Mesenchymal stem cell (in vitro differentiated cells and primary cell): ENCODE results near the gene PIAS4.
A peak's percentile ranks its signal among the peaks of the same experiment; 100 is the strongest.

ENCODE experiments used
- DNase-seq: peaks from one replicate; pipeline ENCODE4 v3.0.0-alpha.2; 2013
- H2AFZ ChIP-seq: one replicate; pipeline ENCODE4 v1.6.1; 2013; ENCODE audit warnings: low read depth, mild to moderate bottlenecking, control low read depth, inconsistent platforms, low read length, moderate library complexity
- H2AK5ac ChIP-seq: 2 replicates; pipeline ENCODE4 v1.6.1; 2013; ENCODE audit warnings: low read length, moderate library complexity, mild to moderate bottlenecking, inconsistent platforms; ENCODE audit not compliant: severe bottlenecking
- H2BK120ac ChIP-seq: one replicate; pipeline ENCODE4 v1.6.1; 2013; ENCODE audit warnings: low read depth, mild to moderate bottlenecking, inconsistent platforms, low read length, moderate library complexity
- H2BK12ac ChIP-seq, 2 experiments: one replicate each; pipeline ENCODE4 v1.6.1; 2013; ENCODE audit warnings: inconsistent platforms in 2 of 2, low read length in 2 of 2, mild to moderate bottlenecking in 2 of 2, moderate library complexity in 2 of 2, control low read depth in 1 of 2
- H2BK15ac ChIP-seq: one replicate; pipeline ENCODE4 v1.6.1; 2013; ENCODE audit warnings: mild to moderate bottlenecking, low read depth, inconsistent platforms; ENCODE audit not compliant: poor library complexity, severe bottlenecking
- H2BK5ac ChIP-seq: 2 replicates; pipeline ENCODE4 v1.6.1; 2013; ENCODE audit warnings: low read depth, mild to moderate bottlenecking, low read length, control low read depth, inconsistent platforms; ENCODE audit not compliant: poor library complexity, severe bottlenecking
- H3K14ac ChIP-seq, 2 experiments: one replicate each; pipeline ENCODE4 v1.6.1; 2013; ENCODE audit warnings: inconsistent platforms in 2 of 2, low read length in 2 of 2, control low read depth in 1 of 2, mild to moderate bottlenecking in 1 of 2, moderate library complexity in 1 of 2
- H3K18ac ChIP-seq, 2 experiments: one replicate each; pipeline ENCODE4 v1.6.1; 2013; ENCODE audit warnings: inconsistent platforms in 2 of 2, low read length in 2 of 2, control low read depth in 1 of 2, low read depth in 1 of 2, mild to moderate bottlenecking in 1 of 2
- H3K23ac ChIP-seq, 2 experiments: one replicate each; pipeline ENCODE4 v1.6.1; 2013; ENCODE audit warnings: inconsistent platforms in 2 of 2, low read length in 2 of 2, mild to moderate bottlenecking in 2 of 2, moderate library complexity in 2 of 2, control low read depth in 1 of 2
- H3K27ac ChIP-seq: 2 replicates; pipeline ENCODE4 v1.5.1; 2013; ENCODE audit warnings: mild to moderate bottlenecking, moderate library complexity, low read length, control low read depth, inconsistent platforms; ENCODE audit not compliant: poor library complexity, severe bottlenecking
- H3K27me3 ChIP-seq, 2 experiments: 2 replicates each; pipeline versions ENCODE4 v1.6.1 to v1.7.0; 2013; ENCODE audit warnings: low read length in 2 of 2, mild to moderate bottlenecking in 2 of 2, moderate library complexity in 2 of 2, control low read depth in 1 of 2, inconsistent platforms in 1 of 2; ENCODE audit not compliant: control insufficient read depth in 1 of 2, insufficient read depth in 1 of 2
- H3K36me3 ChIP-seq, 2 experiments: 2 replicates each; pipeline versions ENCODE4 v1.6.1 to v1.7.0; 2013; ENCODE audit warnings: low read length in 2 of 2, control low read depth in 1 of 2, inconsistent platforms in 1 of 2, low read depth in 1 of 2, mild to moderate bottlenecking in 1 of 2; ENCODE audit not compliant: insufficient read depth in 2 of 2, control insufficient read depth in 1 of 2
- H3K4ac ChIP-seq, 2 experiments: one replicate each; pipeline ENCODE4 v1.6.1; 2013; ENCODE audit warnings: inconsistent platforms in 2 of 2, low read length in 2 of 2, mild to moderate bottlenecking in 2 of 2, moderate library complexity in 2 of 2, control low read depth in 1 of 2, low read depth in 1 of 2
- H3K4me1 ChIP-seq: 2 replicates; pipeline ENCODE4 v1.6.1; 2013; ENCODE audit warnings: low read depth, low read length, control low read depth; ENCODE audit not compliant: control insufficient read depth, insufficient read depth
- H3K4me2 ChIP-seq: 2 replicates; pipeline ENCODE4 v1.6.1; 2013; ENCODE audit warnings: low read length, mild to moderate bottlenecking, inconsistent platforms; ENCODE audit not compliant: poor library complexity, severe bottlenecking
- H3K4me3 ChIP-seq, 2 experiments: 2 replicates each; pipeline versions ENCODE4 v1.5.1 to v1.7.0; 2013; ENCODE audit warnings: low read length in 2 of 2, mild to moderate bottlenecking in 2 of 2, control low read depth in 1 of 2, low read depth in 1 of 2; ENCODE audit not compliant: insufficient read depth in 1 of 2
- H3K79me1 ChIP-seq: replicated peaks from 2 replicates; pipeline ENCODE4 v1.6.1; 2013; ENCODE audit warnings: mild to moderate bottlenecking, control low read depth, low read length, inconsistent platforms; ENCODE audit not compliant: poor library complexity, severe bottlenecking
- H3K9ac ChIP-seq: 2 replicates; pipeline ENCODE4 v1.7.0; 2013; ENCODE audit warnings: mild to moderate bottlenecking, low read length, moderate library complexity
- H3K9me3 ChIP-seq: 2 replicates; pipeline ENCODE4 v1.7.0; 2013; ENCODE audit warnings: mild to moderate bottlenecking, low read length; ENCODE audit not compliant: control insufficient read depth
- H4K8ac ChIP-seq: one replicate; pipeline ENCODE4 v1.6.1; 2013; ENCODE audit warnings: inconsistent platforms, mild to moderate bottlenecking, low read length, moderate library complexity
- H4K91ac ChIP-seq: one replicate; pipeline ENCODE4 v1.6.1; 2013; ENCODE audit warnings: mild to moderate bottlenecking, low read length, inconsistent platforms
- WGBS: methylation state at CpG from one replicate; pipeline ENCODE4 v1.1.7; 2013; ENCODE audit warnings: mixed read lengths; 5-methylcytosine and 5-hydroxymethylcytosine counted together

Gene PIAS4

DNA sequence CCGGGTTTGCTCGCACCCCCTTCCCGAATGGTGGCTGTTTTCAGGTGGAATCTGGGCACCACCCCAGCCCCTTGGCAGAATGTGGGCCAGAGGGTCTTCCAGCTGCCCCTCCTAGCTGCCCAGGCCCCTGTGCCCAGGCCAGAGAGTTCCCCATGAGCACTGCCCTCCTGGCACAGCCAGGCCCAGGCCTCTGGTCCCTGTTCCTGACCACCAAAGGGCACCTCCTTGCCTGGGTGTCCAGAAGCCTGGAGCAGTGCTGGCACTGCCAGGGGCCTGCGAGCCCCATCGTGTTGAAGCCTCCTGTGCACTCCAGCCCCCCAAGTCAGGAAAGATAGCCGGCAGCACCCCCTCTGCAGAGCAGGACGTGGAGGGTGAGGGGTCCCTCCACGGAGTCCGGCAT is 23.4 kb downstream of the PIAS4 start:
- no peak overlapping the region for H2BK120ac ChIP-seq
- H3K9ac ChIP-seq: no peak overlapping the region
- no peak overlapping the region for H3K23ac ChIP-seq
- peaks cover 7% of the 10 kb centered on the region for H3K4me1 ChIP-seq
- no peak overlapping the region for H2AK5ac ChIP-seq
- no peaks in the 10 kb centered on the region for H3K27me3 ChIP-seq
- H2BK15ac ChIP-seq: no peak overlapping the region
- H3K4me2 ChIP-seq: no peak overlapping the region
- H4K91ac ChIP-seq: no peak overlapping the region
- H4K8ac ChIP-seq: no peak overlapping the region
- no peaks in the 10 kb centered on the region for H3K9me3 ChIP-seq
- 84% methylated on average over 9 of the region's 9 CpGs for WGBS
- no peak overlapping the region for H2BK12ac ChIP-seq
- H2AFZ ChIP-seq: no peak overlapping the region
- peak overlapping the region in 1 of 2 experiments; percentile 11 for H3K18ac ChIP-seq
- H2BK5ac ChIP-seq: no peak overlapping the region
- H3K79me1 ChIP-seq: peaks cover 33% of the 10 kb centered on the region
- H3K4ac ChIP-seq: no peak overlapping the region
- H3K27ac ChIP-seq: no peak overlapping the region
- H3K14ac ChIP-seq: no peak overlapping the region
- H3K4me3 ChIP-seq: no peak overlapping the region
- no peak for DNase-seq
- peaks cover 47 to 88% of the 10 kb centered on the region in 2 experiments for H3K36me3 ChIP-seq

DNA sequence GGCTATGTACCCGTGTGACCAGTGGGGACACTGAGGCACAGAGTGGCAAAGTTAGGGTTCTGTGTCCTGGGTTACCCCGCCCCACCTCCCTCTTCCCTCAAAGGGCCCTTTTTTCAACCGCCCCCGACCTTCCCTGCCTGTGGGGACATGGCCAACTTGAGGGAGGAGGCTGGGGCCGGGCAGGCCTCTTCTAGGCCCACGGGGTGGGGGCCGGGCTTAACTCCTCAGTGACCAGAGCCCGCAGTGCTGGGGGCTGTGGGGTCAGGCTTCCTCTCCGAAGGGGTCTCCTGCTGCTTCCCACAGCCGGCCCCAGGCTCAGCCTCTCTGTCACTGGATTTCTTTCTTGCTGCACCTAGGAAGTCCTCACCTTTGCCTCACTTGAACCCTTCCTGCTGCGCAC is 23.9 kb downstream of the PIAS4 start:
- no peak overlapping the region for H2BK15ac ChIP-seq
- H3K36me3 ChIP-seq: peaks cover 51 to 89% of the 10 kb centered on the region in 2 experiments
- H2BK12ac ChIP-seq: no peak overlapping the region
- no peak overlapping the region for H3K23ac ChIP-seq
- H4K8ac ChIP-seq: no peak overlapping the region
- no peak overlapping the region for H2AK5ac ChIP-seq
- no peak overlapping the region for H3K4me3 ChIP-seq
- DNase-seq: no peak
- H3K9ac ChIP-seq: no peak overlapping the region
- H2BK5ac ChIP-seq: no peak overlapping the region
- no peak overlapping the region for H3K18ac ChIP-seq
- no peak overlapping the region for H3K27ac ChIP-seq
- H2BK120ac ChIP-seq: no peak overlapping the region
- H3K27me3 ChIP-seq: no peaks in the 10 kb centered on the region
- no peak overlapping the region for H3K4me2 ChIP-seq
- no peak overlapping the region for H3K4ac ChIP-seq
- H3K4me1 ChIP-seq: peaks cover 7% of the 10 kb centered on the region
- no peak overlapping the region for H3K14ac ChIP-seq
- WGBS: 89% methylated on average over 11 of the region's 11 CpGs
- H3K9me3 ChIP-seq: no peaks in the 10 kb centered on the region
- peaks cover 31% of the 10 kb centered on the region for H3K79me1 ChIP-seq
- H4K91ac ChIP-seq: no peak overlapping the region
- H2AFZ ChIP-seq: no peak overlapping the region

DNA sequence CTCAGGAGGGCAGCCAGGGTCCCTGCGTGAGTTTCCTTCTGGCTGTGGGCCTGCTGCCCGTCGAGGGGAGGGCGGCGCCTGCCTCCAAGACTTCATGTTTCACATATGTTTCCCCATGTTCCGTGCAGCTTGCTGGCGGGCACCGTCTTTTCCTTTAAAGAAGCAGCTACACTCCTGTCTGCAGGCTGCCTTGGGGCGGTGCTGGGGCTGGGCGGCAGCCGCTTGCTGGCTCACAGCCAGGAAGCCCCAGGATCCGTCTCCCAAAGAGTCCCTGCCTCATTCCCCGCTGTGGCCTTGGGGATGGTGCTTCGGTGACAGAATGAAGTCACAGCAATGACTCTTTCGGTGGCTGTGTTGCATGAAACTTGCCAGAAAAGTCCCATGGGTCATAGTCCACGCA is 24.9 kb downstream of the PIAS4 start:
- Histone ChIP-seq H3K79me1 (peaks cover 37% of the 10 kb centered on the region), H3K9ac (no peak overlapping the region), H2BK15ac (no peak overlapping the region), H3K4ac (no peak overlapping the region), H4K91ac (no peak overlapping the region), H3K36me3 (peaks cover 57 to 93% of the 10 kb centered on the region in 2 experiments), H3K4me1 (peaks cover 7% of the 10 kb centered on the region), H3K9me3 (no peaks in the 10 kb centered on the region), H3K18ac (no peak overlapping the region), H2AFZ (no peak overlapping the region), H3K27ac (no peak overlapping the region), H3K4me2 (no peak overlapping the region), H4K8ac (no peak overlapping the region), H3K4me3 (no peak overlapping the region), H2BK12ac (no peak overlapping the region), H3K14ac (no peak overlapping the region), H2AK5ac (no peak overlapping the region), H2BK5ac (no peak overlapping the region), H2BK120ac (no peak overlapping the region), H3K23ac (no peak overlapping the region), H3K27me3 (no peaks in the 10 kb centered on the region)
- DNase-seq: no peak
- 97% methylated on average over 16 of the region's 16 CpGs for WGBS

DNA sequence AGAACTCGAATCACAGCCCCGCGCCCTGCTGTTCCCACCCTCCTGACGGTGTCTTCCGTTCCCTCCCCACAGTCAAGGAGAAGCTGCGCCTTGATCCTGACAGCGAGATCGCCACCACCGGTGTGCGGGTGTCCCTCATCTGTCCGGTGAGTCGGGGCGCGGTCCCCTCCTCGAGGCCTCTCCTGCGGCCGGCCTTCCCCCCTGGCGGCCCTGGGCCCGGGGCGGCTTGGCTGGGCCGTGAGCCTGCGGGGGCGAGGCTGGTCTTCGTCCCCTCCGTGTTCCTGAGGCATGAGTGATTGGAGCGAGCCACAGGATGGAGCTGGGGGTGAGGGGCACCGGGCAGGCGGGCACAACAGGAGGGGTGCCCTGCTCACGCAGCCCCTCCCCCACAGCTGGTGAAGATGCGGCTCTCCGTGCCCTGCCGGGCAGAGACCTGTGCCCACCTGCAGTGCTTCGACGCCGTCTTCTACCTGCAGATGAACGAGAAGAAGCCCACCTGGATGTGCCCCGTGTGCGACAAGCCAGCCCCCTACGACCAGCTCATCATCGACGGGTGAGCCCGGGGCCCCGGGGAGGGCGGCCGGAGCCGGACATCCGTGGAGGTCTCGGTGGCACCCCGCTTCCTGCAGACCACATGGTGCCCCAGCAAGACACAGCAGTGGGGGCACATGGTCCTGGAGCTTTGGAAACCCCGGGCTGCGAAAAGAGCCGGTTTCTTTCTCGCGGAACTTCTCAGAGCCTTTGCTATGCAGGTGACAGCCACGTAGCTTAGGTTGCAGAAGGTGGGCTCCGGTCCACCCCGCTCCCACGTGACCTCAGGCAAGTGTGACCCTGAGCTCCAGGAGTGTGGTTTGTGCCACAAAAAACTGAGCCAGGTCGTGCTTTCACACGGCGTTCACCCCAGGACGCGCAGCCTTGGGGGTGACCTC is 25.8 kb downstream of the PIAS4 start:
- H2BK15ac ChIP-seq: no peak overlapping the region
- no peak overlapping the region for H3K23ac ChIP-seq
- no peak overlapping the region for H2AK5ac ChIP-seq
- no peak overlapping the region for H2BK120ac ChIP-seq
- no peak overlapping the region for H2AFZ ChIP-seq
- H3K36me3 ChIP-seq: peaks cover 56 to 93% of the 10 kb centered on the region in 2 experiments
- H3K9ac ChIP-seq: no peak overlapping the region
- H3K27ac ChIP-seq: no peak overlapping the region
- peaks cover 35% of the 10 kb centered on the region for H3K79me1 ChIP-seq
- no peak overlapping the region for H4K91ac ChIP-seq
- H3K4ac ChIP-seq: no peak overlapping the region
- H2BK12ac ChIP-seq: no peak overlapping the region
- H2BK5ac ChIP-seq: no peak overlapping the region
- no peak overlapping the region for H3K14ac ChIP-seq
- 91% methylated on average over 63 of the region's 63 CpGs for WGBS
- no peak for DNase-seq
- no peaks in the 10 kb centered on the region for H3K27me3 ChIP-seq
- no peak overlapping the region for H4K8ac ChIP-seq
- no peak overlapping the region for H3K4me2 ChIP-seq
- H3K18ac ChIP-seq: no peak overlapping the region
- H3K4me3 ChIP-seq: no peak overlapping the region
- H3K4me1 ChIP-seq: peaks cover 7% of the 10 kb centered on the region
- H3K9me3 ChIP-seq: no peaks in the 10 kb centered on the region
